H9 (cell line): Measurements from ENCODE around the gene FRY. TPM values are rescaled to one million over a fixed set of nuclear protein-coding genes. Genes with fewer than 3 reads are reported as not detected.

Experiments
- DNase-seq: peaks from one replicate; pipeline ENCODE4 v3.0.0-alpha.2; 2017
- H2AFZ ChIP-seq: one replicate; pipeline ENCODE4 v1.6.1; 2013; ENCODE audit warnings: mild to moderate bottlenecking, low read length, control low read depth, moderate library complexity
- H2AK5ac ChIP-seq: 2 replicates; pipeline ENCODE4 v1.6.1; 2013; ENCODE audit warnings: low read length, control low read depth, mixed read lengths; ENCODE audit not compliant: insufficient read length
- H2BK120ac ChIP-seq: one replicate; pipeline ENCODE4 v1.6.1; 2013; ENCODE audit warnings: low read depth, mild to moderate bottlenecking, low read length, control low read depth, inconsistent platforms; ENCODE audit not compliant: poor library complexity, severe bottlenecking
- H2BK12ac ChIP-seq: 2 replicates; pipeline ENCODE4 v1.6.1; 2013; ENCODE audit warnings: low read length, control low read depth, mixed read lengths, low read depth; ENCODE audit not compliant: insufficient read length
- H2BK15ac ChIP-seq: 2 replicates; pipeline ENCODE4 v1.6.1; 2013; ENCODE audit warnings: low read depth, low read length, control low read depth
- H2BK20ac ChIP-seq: one replicate; pipeline ENCODE4 v1.6.1; 2013; ENCODE audit warnings: low read depth, mild to moderate bottlenecking, low read length, control low read depth, inconsistent platforms; ENCODE audit not compliant: poor library complexity, severe bottlenecking
- H2BK5ac ChIP-seq: 2 replicates; pipeline ENCODE4 v1.6.1; 2013; ENCODE audit warnings: low read length, control low read depth, mixed read lengths; ENCODE audit not compliant: insufficient read length
- H3K14ac ChIP-seq: 2 replicates; pipeline ENCODE4 v1.6.1; 2013; ENCODE audit warnings: low read length, control low read depth; ENCODE audit not compliant: insufficient read depth
- H3K18ac ChIP-seq: 2 replicates; pipeline ENCODE4 v1.6.1; 2013; ENCODE audit warnings: low read depth, mild to moderate bottlenecking, mixed read lengths, low read length, control low read depth; ENCODE audit not compliant: insufficient read length
- H3K23ac ChIP-seq: 2 replicates; pipeline ENCODE4 v1.6.1; 2013; ENCODE audit warnings: low read length, control low read depth, mixed read lengths, low read depth; ENCODE audit not compliant: insufficient read length
- H3K23me2 ChIP-seq: 2 replicates; pipeline ENCODE4 v1.6.1; 2013; ENCODE audit warnings: low read depth, mild to moderate bottlenecking, mixed read lengths, low read length, control low read depth; ENCODE audit not compliant: insufficient read length, poor library complexity, severe bottlenecking
- H3K27ac ChIP-seq: 2 replicates; pipeline ENCODE4 v1.5.1; 2013; ENCODE audit warnings: low read length, control low read depth, mixed read lengths, low read depth; ENCODE audit not compliant: insufficient read length
- H3K27me3 ChIP-seq: 2 replicates; pipeline ENCODE4 v1.6.1; 2013; ENCODE audit warnings: low read length, control low read depth, inconsistent platforms; ENCODE audit not compliant: insufficient read depth
- H3K4ac ChIP-seq: 2 replicates; pipeline ENCODE4 v1.6.1; 2013; ENCODE audit warnings: low read depth, mild to moderate bottlenecking, control low read depth, inconsistent platforms, low read length, moderate library complexity
- H3K4me1 ChIP-seq: 2 replicates; pipeline ENCODE4 v1.6.1; 2013; ENCODE audit warnings: low read length, control low read depth, inconsistent platforms; ENCODE audit not compliant: insufficient read depth
- H3K4me2 ChIP-seq: 2 replicates; pipeline ENCODE4 v1.6.1; 2013; ENCODE audit warnings: low read length, control low read depth, mixed read lengths; ENCODE audit not compliant: insufficient read length, insufficient read depth
- H3K56ac ChIP-seq: 2 replicates; pipeline ENCODE4 v1.6.1; 2013; ENCODE audit warnings: low read depth, mild to moderate bottlenecking, mixed read lengths, low read length, control low read depth; ENCODE audit not compliant: insufficient read length
- H3K79me1 ChIP-seq: 2 replicates; pipeline ENCODE4 v1.6.1; 2013; ENCODE audit warnings: low read depth, mild to moderate bottlenecking, moderate library complexity, low read length, control low read depth, inconsistent platforms; ENCODE audit not compliant: insufficient read depth, poor library complexity, severe bottlenecking
- H3K79me2 ChIP-seq: 2 replicates; pipeline ENCODE4 v1.6.1; 2013; ENCODE audit warnings: low read length, control low read depth, inconsistent platforms; ENCODE audit not compliant: insufficient read depth
- H3K9ac ChIP-seq: 2 replicates; pipeline ENCODE4 v1.6.1; 2013; ENCODE audit warnings: low read length, control low read depth, mixed read lengths; ENCODE audit not compliant: insufficient read length; ENCODE audit errors: extremely low read depth
- H3K9me3 ChIP-seq: one replicate; pipeline ENCODE4 v1.6.1; 2013; ENCODE audit warnings: low read depth, low read length, inconsistent platforms; ENCODE audit not compliant: control insufficient read depth
- H3T11ph ChIP-seq: one replicate; pipeline ENCODE4 v1.6.1; 2013; ENCODE audit warnings: mild to moderate bottlenecking, low read length, control low read depth, inconsistent platforms
- H4K20me1 ChIP-seq: one replicate; pipeline ENCODE4 v1.6.1; 2013; ENCODE audit not compliant: control insufficient read depth, insufficient read length, insufficient read depth
- H4K5ac ChIP-seq: 2 replicates; pipeline ENCODE4 v1.6.1; 2013; ENCODE audit warnings: low read depth, mild to moderate bottlenecking, mixed read lengths, low read length, control low read depth; ENCODE audit not compliant: insufficient read length
- H4K8ac ChIP-seq: replicated peaks from 2 replicates; pipeline ENCODE4 v1.6.1; 2013; ENCODE audit warnings: low read length, control low read depth, mixed read lengths, low read depth; ENCODE audit not compliant: insufficient read length
- H4K91ac ChIP-seq: 2 replicates; pipeline ENCODE4 v1.6.1; 2013; ENCODE audit warnings: low read depth, mild to moderate bottlenecking, moderate library complexity, mixed read lengths, low read length, control low read depth; ENCODE audit not compliant: insufficient read length
- H3K27ac Mint-ChIP-seq, 3 experiments: 2 replicates in 2 of 3; 3 replicates in 1 of 3; pipeline ENCODE4 v1.8.0; 2020 to 2021; ENCODE audit warnings: mixed read lengths in 3 of 3, mild to moderate bottlenecking in 1 of 3, moderate library complexity in 1 of 3
- H3K27me3 Mint-ChIP-seq: 2 replicates; pipeline ENCODE4 v1.8.0; 2021; ENCODE audit warnings: low read depth, mild to moderate bottlenecking, moderate library complexity, mixed read lengths
- H3K36me3 Mint-ChIP-seq, 3 experiments: 2 replicates in 2 of 3; 3 replicates in 1 of 3; pipeline ENCODE4 v1.8.0; 2020 to 2021; ENCODE audit warnings: low read depth in 3 of 3, mixed read lengths in 3 of 3; ENCODE audit not compliant: insufficient read depth in 1 of 3
- H3K4me1 Mint-ChIP-seq, 2 experiments: 2 replicates each; pipeline ENCODE4 v1.8.0; 2020; ENCODE audit warnings: mixed read lengths in 2 of 2
- H3K4me3 Mint-ChIP-seq, 2 experiments: 2 replicates in 1 of 2; 3 replicates in 1 of 2; pipeline ENCODE4 v1.8.0; 2020 to 2021; ENCODE audit warnings: mild to moderate bottlenecking in 2 of 2, mixed read lengths in 2 of 2, moderate library complexity in 1 of 2
- H3K9me3 Mint-ChIP-seq, 2 experiments: 2 replicates in 1 of 2; 3 replicates in 1 of 2; pipeline ENCODE4 v1.8.0; 2020; ENCODE audit warnings: mild to moderate bottlenecking in 2 of 2, mixed read lengths in 2 of 2, moderate library complexity in 1 of 2
- WGBS: extraction: QIAGEN DNeasy Blood & Tissue Kit; methylation state at CpG from one replicate; pipeline ENCODE4 v1.1.7; 2013; ENCODE audit warnings: missing lambda C conversion rate, low lambda C conversion rate, mixed read lengths; ENCODE audit not compliant: insufficient read length; ENCODE audit errors: extremely low coverage; 5-methylcytosine and 5-hydroxymethylcytosine counted together
- total RNA-seq: library from RNA; stranded (reverse); gene quantifications from 2 replicates; pipeline ENCODE4 v1.2.1, GENCODE V29; 2021
- TF ChIP-seq, protein P1 (sequence below): fragments of 200-600 bp; sonication (generic); conservative IDR thresholded peaks from 3 replicates; pipeline ENCODE4 v1.8.0; 2021; ENCODE audit warnings: antibody characterized with exemption, mild to moderate bottlenecking

Gene FRY
- total RNA-seq, 1 experiment from 2014 or later, result 5.2 TPM

DNA sequence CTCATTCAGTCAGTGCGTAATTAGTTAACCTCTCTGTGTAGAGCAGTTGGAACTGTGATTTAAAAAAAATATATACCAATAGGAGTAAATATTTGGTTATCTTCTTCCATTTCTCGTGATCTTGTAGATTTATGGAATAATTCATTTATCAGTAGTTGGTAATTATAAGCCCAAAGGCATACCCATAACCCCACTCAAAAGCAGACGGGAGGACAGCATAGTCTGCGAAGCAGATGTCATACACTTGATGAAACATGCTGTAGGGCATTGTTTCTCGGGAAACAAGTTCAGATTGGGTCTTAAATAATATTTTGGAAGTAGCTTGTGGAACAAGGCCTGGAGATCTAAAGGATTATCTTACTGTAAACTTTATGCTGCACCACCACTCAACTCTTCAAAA, 119.7 kb downstream of the FRY start:
- Histone ChIP-seq H3K9ac (no peak overlapping the region), H4K5ac (no peak overlapping the region), H3K4ac (no peak overlapping the region), H4K91ac (no peak overlapping the region), H3K27me3 (no peaks in the 10 kb centered on the region), H2BK5ac (no peak overlapping the region), H3K79me2 (no peaks in the 10 kb centered on the region), H3K18ac (no peak overlapping the region), H3K56ac (no peak overlapping the region), H2AFZ (no peak overlapping the region), H2BK15ac (no peak overlapping the region), H2BK12ac (no peak overlapping the region), H3K4me2 (no peak overlapping the region), H3K23ac (no peak overlapping the region), H3K14ac (no peak overlapping the region), H3K27ac (no peak overlapping the region), H3T11ph (no peak overlapping the region), H3K9me3 (no peaks in the 10 kb centered on the region), H4K8ac (no peak overlapping the region), H2BK120ac (no peak overlapping the region), H3K23me2 (no peaks in the 10 kb centered on the region), H2AK5ac (no peak overlapping the region), H2BK20ac (no peak overlapping the region), H4K20me1 (no peaks in the 10 kb centered on the region), H3K79me1 (no peaks in the 10 kb centered on the region), H3K4me1 (no peaks in the 10 kb centered on the region)
- no peak for DNase-seq
- Mint-ChIP-seq H3K36me3 (no peaks in the 10 kb centered on the region; a peak in 1 of 7 replicates), H3K27me3 (no peaks in the 10 kb centered on the region), H3K4me3 (no peak overlapping the region), H3K27ac (no peak overlapping the region), H3K4me1 (no peaks in the 10 kb centered on the region), H3K9me3 (no peaks in the 10 kb centered on the region; a peak in 1 of 5 replicates)
- TF ChIP-seq, protein P1, sequence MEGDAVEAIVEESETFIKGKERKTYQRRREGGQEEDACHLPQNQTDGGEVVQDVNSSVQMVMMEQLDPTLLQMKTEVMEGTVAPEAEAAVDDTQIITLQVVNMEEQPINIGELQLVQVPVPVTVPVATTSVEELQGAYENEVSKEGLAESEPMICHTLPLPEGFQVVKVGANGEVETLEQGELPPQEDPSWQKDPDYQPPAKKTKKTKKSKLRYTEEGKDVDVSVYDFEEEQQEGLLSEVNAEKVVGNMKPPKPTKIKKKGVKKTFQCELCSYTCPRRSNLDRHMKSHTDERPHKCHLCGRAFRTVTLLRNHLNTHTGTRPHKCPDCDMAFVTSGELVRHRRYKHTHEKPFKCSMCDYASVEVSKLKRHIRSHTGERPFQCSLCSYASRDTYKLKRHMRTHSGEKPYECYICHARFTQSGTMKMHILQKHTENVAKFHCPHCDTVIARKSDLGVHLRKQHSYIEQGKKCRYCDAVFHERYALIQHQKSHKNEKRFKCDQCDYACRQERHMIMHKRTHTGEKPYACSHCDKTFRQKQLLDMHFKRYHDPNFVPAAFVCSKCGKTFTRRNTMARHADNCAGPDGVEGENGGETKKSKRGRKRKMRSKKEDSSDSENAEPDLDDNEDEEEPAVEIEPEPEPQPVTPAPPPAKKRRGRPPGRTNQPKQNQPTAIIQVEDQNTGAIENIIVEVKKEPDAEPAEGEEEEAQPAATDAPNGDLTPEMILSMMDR, result no peak
- no CpG with 5 or more reads among the region's 5 CpGs for WGBS
